H1 (cell line): Measurements from ENCODE around the gene FAM168B. TPM values are rescaled to one million over a fixed set of nuclear protein-coding genes. Genes with fewer than 3 reads are reported as not detected.

Experiments
- ASH2L ChIP-seq: fragments of 200-600, 300-600 bp; sonication (generic); IDR thresholded peaks from one replicate; pipeline ENCODE4 v1.7.1; 2017; ENCODE audit warnings: low read length
- CTBP2 ChIP-seq: IDR thresholded peaks from 2 replicates; pipeline ENCODE4 v1.7.0; 2011; ENCODE audit warnings: borderline replicate concordance, mild to moderate bottlenecking, moderate library complexity, mixed read lengths, low read length; ENCODE audit not compliant: insufficient read depth, insufficient read length
- POLR2A ChIP-seq, 2 experiments: IDR thresholded peaks; 1 replicate in 1 of 2; 2 replicates in 1 of 2; pipeline ENCODE4 v1.6.1; 2011; ENCODE audit warnings: low read depth in 2 of 2, low read length in 2 of 2, mild to moderate bottlenecking in 2 of 2; ENCODE audit errors: control extremely low read depth in 1 of 2
- SAP30 ChIP-seq: fragments of 300-600 bp; sonication (generic); IDR thresholded peaks from 2 replicates; pipeline ENCODE4 v1.7.1; 2012; ENCODE audit warnings: low read length, moderate library complexity, mild to moderate bottlenecking, inconsistent platforms; ENCODE audit not compliant: insufficient read depth, insufficient replicate concordance
- ZNF274 ChIP-seq: IDR thresholded peaks from 2 replicates; pipeline ENCODE4 v1.7.0; 2012; ENCODE audit warnings: low read length, borderline replicate concordance; ENCODE audit errors: extremely low read depth
- polyA plus RNA-seq, 7 experiments: library from polyadenylated mRNA; depleted of rRNA in 3 of 7; stranded (reverse) in 5 of 7; unstranded in 2 of 7; fragments of >200 nt in 5 of 7; fragments of 200-250 nt in 2 of 7; gene quantifications; 1 replicate in 5 of 7; 2 replicates in 1 of 7; 4 replicates in 1 of 7; pipeline versions ENCODE4 v1.2.1 to v1.2.3, GENCODE V29; 2011 to 2013; ENCODE audit warnings: missing spikeins in 2 of 7, mixed read lengths in 2 of 7
- total RNA-seq: library from RNA; stranded (reverse); fragmentation: NEBNext Ultra II Directional; extraction: Animal tissue kit (Norgen Biotek cat#: 25700); gene quantifications from 2 replicates; pipeline ENCODE4 v1.2.1, GENCODE V29; 2021

FAM168B gene
- total and polyA plus RNA-seq, 2 of the 8 experiments (the other 6 are each of a cell fraction or from before 2014, with no cell fraction given), result 61.9 to 123 TPM

- TF ChIP-seq SAP30 (no peak), POLR2A (IDR thresholded peaks at IDR 0.05; ENCODE audit: control extremely low read depth in 1 of 2, low read depth in 2 of 2, low read length in 2 of 2) (no peak), CTBP2 (no peak), ASH2L (no peak), ZNF274 (no peak)
- TF ChIP-seq, all 59 proteins: peak for 0
Measured at GRCh38 chr2:131123192-131123591, 29.9 kb upstream of the FAM168B start (continued).
